PC-9 (cell line): ENCODE data around the gene WDR53.

Source experiments
- EZH2 ChIP-seq: fragments of 200-600 bp; sonication (generic); IDR thresholded peaks from 2 replicates; pipeline ENCODE4 v1.8.0; 2017; ENCODE audit warnings: antibody characterized with exemption, low read depth
- TF ChIP-seq, protein P1 (sequence below): fragments of 200-600 bp; sonication (generic); conservative IDR thresholded peaks from 2 replicates; pipeline ENCODE4 v1.6.1; 2017; ENCODE audit warnings: mixed run types, antibody characterized with exemption, mild to moderate bottlenecking, moderate library complexity

DNA sequence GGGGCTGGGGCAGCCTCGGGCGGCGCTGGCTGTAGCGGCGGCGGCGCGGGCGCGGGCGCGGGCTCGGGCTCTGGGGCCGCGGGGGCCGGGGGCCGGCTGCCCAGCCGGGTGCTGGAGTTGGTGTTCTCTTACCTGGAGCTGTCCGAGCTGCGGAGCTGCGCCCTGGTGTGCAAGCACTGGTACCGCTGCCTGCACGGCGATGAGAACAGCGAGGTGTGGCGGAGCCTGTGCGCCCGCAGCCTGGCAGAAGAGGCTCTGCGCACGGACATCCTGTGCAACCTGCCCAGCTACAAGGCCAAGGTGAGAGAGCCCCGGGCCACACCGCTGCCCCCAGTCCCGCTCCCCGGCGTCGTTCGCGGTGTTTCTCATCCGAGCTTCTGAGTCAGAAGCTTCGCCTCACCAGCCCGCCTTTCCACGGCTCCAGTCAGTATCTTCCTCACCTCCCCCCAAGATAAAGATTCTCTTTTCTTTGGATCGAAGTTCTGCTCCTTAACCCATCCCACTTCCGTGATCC is 706 bp upstream of the WDR53 start:
- TF ChIP-seq, protein P1, sequence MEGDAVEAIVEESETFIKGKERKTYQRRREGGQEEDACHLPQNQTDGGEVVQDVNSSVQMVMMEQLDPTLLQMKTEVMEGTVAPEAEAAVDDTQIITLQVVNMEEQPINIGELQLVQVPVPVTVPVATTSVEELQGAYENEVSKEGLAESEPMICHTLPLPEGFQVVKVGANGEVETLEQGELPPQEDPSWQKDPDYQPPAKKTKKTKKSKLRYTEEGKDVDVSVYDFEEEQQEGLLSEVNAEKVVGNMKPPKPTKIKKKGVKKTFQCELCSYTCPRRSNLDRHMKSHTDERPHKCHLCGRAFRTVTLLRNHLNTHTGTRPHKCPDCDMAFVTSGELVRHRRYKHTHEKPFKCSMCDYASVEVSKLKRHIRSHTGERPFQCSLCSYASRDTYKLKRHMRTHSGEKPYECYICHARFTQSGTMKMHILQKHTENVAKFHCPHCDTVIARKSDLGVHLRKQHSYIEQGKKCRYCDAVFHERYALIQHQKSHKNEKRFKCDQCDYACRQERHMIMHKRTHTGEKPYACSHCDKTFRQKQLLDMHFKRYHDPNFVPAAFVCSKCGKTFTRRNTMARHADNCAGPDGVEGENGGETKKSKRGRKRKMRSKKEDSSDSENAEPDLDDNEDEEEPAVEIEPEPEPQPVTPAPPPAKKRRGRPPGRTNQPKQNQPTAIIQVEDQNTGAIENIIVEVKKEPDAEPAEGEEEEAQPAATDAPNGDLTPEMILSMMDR: no peak
- no peak for TF ChIP-seq EZH2
